ENCODE measurements around the gene LHFPL3. TPM values are rescaled to one million over a fixed set of nuclear protein-coding genes. Genes with fewer than 3 reads are reported as not detected.

Gene LHFPL3
- total and polyA plus RNA-seq, 2 of the 13 experiments (the other 11 are each of a cell fraction or from before 2014, with no cell fraction given), result not detected

- no TSS peak for BruUV-seq (replicated peaks)
- POLR2A ChIA-PET, result no interaction called here
- WGBS (ENCODE audit: low lambda C conversion rate), result 24% methylated on average over 3 of the region's 3 CpGs
- in situ Hi-C loops (cut with HindIII; ENCODE audit: extremely low pct_ligation_motif_present, low pct_unique_long_range_greater_than_20kb), result no loop called here
- no peak for FAIRE-seq
- H3K27me3 ChIP-seq (ENCODE audit: control insufficient read depth in 1 of 2, insufficient read depth in 2 of 2, low read length in 2 of 2), result no peaks in the 10 kb centered on the region; a peak in 1 of 5 replicates
- no peaks in the 10 kb centered on the region for H3K36me3 ChIP-seq (replicated peaks in 1 of 2; ENCODE audit: control insufficient read depth in 1 of 2, insufficient read depth in 2 of 2, low read length in 2 of 2)
- no peak for ATAC-seq
- H3K9me3 ChIP-seq (ENCODE audit: low read length), result no peaks in the 10 kb centered on the region
- peaks cover 11% of the 10 kb centered on the region; the same call in 1 of the 2 replicates for H3K4me1 ChIP-seq (ENCODE audit: insufficient read depth, low read length)
- intact Hi-C loops (cut with micrococcal nuclease; ENCODE audit: unreplicated experiment), result no loop called here
- no peak overlapping the region for H3K4me3 ChIP-seq (replicated peaks in 1 of 3; ENCODE audit: insufficient read depth in 1 of 3, low read depth in 2 of 3, low read length in 3 of 3)
- no peak overlapping the region for H2AFZ ChIP-seq (ENCODE audit: low read length)
- CTCF ChIA-PET (ENCODE audit: low intra/inter-chr PET ratio, low total read pairs), result no interaction called here
- no peak overlapping the region for H3K9ac ChIP-seq (ENCODE audit: insufficient read depth, low read depth, low read length)
- no peaks in the 10 kb centered on the region for H3K79me2 ChIP-seq (ENCODE audit: insufficient read depth, low read length)
- no peak overlapping the region for H3K27ac ChIP-seq (ENCODE audit: extremely low read length, insufficient read depth, low read length)
- no peak overlapping the region for H3K4me2 ChIP-seq (ENCODE audit: low read depth, low read length)
- no peaks in the 10 kb centered on the region for H4K20me1 ChIP-seq (ENCODE audit: insufficient read depth, low read length)
- no peak for DNase-seq (ENCODE audit: low spot score)
- TF ChIP-seq ZXDC (CRISPR knock-in tag; IDR thresholded peaks at IDR 0.05), result no peak
- TF ChIP-seq TBX3 (IDR thresholded peaks at IDR 0.05; ENCODE audit: borderline replicate concordance), result no peak
- no peak for TF ChIP-seq CBX2 (IDR thresholded peaks at IDR 0.05; ENCODE audit: low read depth, low read length)
- no peak for TF ChIP-seq CBX2 (CRISPR knock-in tag; IDR thresholded peaks at IDR 0.05; ENCODE audit: low read depth)
- TF ChIP-seq ZC3H4 (CRISPR knock-in tag; IDR thresholded peaks at IDR 0.05; ENCODE audit: borderline replicate concordance), result no peak
- no peak for TF ChIP-seq ISL2 (CRISPR knock-in tag; IDR thresholded peaks at IDR 0.05)
These were observed 29.1 kb upstream of the LHFPL3 start for GRCh38 chr7:104299323-104299722.

GRCh38 chr7:104299777-104300176 lies 28.6 kb upstream of the LHFPL3 start:
- H3K4me3 ChIP-seq (replicated peaks in 1 of 3; ENCODE audit: insufficient read depth in 1 of 3, low read depth in 2 of 3, low read length in 3 of 3), result no peak overlapping the region
- no peak for ATAC-seq
- no peaks in the 10 kb centered on the region; a peak in 1 of 5 replicates for H3K27me3 ChIP-seq (ENCODE audit: control insufficient read depth in 1 of 2, insufficient read depth in 2 of 2, low read length in 2 of 2)
- no peak for DNase-seq (ENCODE audit: low spot score)
- H3K9me3 ChIP-seq (ENCODE audit: low read length), result no peaks in the 10 kb centered on the region
- H3K4me2 ChIP-seq (ENCODE audit: low read depth, low read length), result no peak overlapping the region
- no peak overlapping the region for H3K9ac ChIP-seq (ENCODE audit: insufficient read depth, low read depth, low read length)
- in situ Hi-C loops (cut with HindIII; ENCODE audit: extremely low pct_ligation_motif_present, low pct_unique_long_range_greater_than_20kb), result no loop called here
- H2AFZ ChIP-seq (ENCODE audit: low read length), result no peak overlapping the region
- H3K79me2 ChIP-seq (ENCODE audit: insufficient read depth, low read length), result no peaks in the 10 kb centered on the region
- POLR2A ChIA-PET, result no interaction called here
- no peak for FAIRE-seq
- intact Hi-C loops (cut with micrococcal nuclease; ENCODE audit: unreplicated experiment), result no loop called here
- WGBS (ENCODE audit: low lambda C conversion rate), result 1% methylated on average over 4 of the region's 4 CpGs
- no TSS peak for BruUV-seq (replicated peaks)
- CTCF ChIA-PET (ENCODE audit: low intra/inter-chr PET ratio, low total read pairs), result no interaction called here
- H4K20me1 ChIP-seq (ENCODE audit: insufficient read depth, low read length), result no peaks in the 10 kb centered on the region
- H3K4me1 ChIP-seq (ENCODE audit: insufficient read depth, low read length), result peaks cover 11% of the 10 kb centered on the region; the same call in 1 of the 2 replicates
- no peaks in the 10 kb centered on the region for H3K36me3 ChIP-seq (replicated peaks in 1 of 2; ENCODE audit: control insufficient read depth in 1 of 2, insufficient read depth in 2 of 2, low read length in 2 of 2)
- H3K27ac ChIP-seq (ENCODE audit: extremely low read length, insufficient read depth, low read length), result no peak overlapping the region
- no peak for TF ChIP-seq ZNF776 (CRISPR knock-in tag; IDR thresholded peaks at IDR 0.05)
- no peak for TF ChIP-seq ATF6 (CRISPR knock-in tag; conservative IDR thresholded peaks at IDR 0.05)
- TF ChIP-seq ARNT2 (CRISPR knock-in tag; IDR thresholded peaks at IDR 0.05; ENCODE audit: low read depth), result no peak
- TF ChIP-seq ZSCAN20 (CRISPR knock-in tag; IDR thresholded peaks at IDR 0.05; ENCODE audit: borderline replicate concordance), result no peak
- no peak for TF ChIP-seq ZMYM4 (CRISPR knock-in tag; IDR thresholded peaks at IDR 0.05)
- no peak for TF ChIP-seq ZNF512 (CRISPR knock-in tag; IDR thresholded peaks at IDR 0.05)
- no peak for TF ChIP-seq SRSF4 (IDR thresholded peaks at IDR 0.05; ENCODE audit: low read depth, low read length, poor library complexity, severe bottlenecking)
- TF ChIP-seq MTF1 (CRISPR knock-in tag; IDR thresholded peaks at IDR 0.05), result no peak
